Measurements from ENCODE around the gene GSTA5.

DNA sequence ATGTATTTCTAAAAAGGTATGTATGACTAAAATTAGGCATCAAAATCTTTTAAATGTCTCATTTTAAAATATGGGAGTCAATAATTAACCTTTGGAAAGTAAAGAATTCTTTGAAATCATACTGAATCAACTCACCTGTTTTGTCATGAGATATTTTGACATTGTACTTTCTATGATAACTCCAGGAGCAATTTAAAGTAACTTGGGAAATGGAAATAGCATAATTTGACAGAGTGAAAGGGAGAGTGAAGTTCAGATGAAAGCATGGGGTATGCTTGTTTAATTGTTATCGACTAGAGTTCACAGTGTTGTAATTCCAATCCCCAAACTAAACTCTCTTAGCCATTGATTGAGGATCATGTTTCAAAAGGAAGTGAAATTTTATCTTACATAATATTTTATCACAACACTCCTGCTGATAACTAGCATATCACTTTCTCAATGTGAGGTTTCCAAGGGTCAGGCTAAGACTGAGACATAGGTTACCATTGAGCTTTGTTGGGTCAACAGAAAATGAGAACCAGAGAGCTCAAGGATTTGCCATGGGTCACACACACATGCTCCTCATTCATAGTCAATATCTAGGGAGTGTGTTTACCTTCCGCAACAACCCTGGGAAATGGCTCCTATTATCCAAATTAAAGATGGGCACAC lies 39.3 kb downstream of the GSTA5 start:
- no peak for TF ChIP-seq POLR2A (IDR thresholded peaks at IDR 0.05; ENCODE audit: low read length)
- no peak for TF ChIP-seq FOXS1 (CRISPR knock-in tag; IDR thresholded peaks at IDR 0.05)
- TF ChIP-seq, protein P1, sequence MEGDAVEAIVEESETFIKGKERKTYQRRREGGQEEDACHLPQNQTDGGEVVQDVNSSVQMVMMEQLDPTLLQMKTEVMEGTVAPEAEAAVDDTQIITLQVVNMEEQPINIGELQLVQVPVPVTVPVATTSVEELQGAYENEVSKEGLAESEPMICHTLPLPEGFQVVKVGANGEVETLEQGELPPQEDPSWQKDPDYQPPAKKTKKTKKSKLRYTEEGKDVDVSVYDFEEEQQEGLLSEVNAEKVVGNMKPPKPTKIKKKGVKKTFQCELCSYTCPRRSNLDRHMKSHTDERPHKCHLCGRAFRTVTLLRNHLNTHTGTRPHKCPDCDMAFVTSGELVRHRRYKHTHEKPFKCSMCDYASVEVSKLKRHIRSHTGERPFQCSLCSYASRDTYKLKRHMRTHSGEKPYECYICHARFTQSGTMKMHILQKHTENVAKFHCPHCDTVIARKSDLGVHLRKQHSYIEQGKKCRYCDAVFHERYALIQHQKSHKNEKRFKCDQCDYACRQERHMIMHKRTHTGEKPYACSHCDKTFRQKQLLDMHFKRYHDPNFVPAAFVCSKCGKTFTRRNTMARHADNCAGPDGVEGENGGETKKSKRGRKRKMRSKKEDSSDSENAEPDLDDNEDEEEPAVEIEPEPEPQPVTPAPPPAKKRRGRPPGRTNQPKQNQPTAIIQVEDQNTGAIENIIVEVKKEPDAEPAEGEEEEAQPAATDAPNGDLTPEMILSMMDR (IDR thresholded peaks at IDR 0.05) = no peak
- no peak for TF ChIP-seq CBX2 (IDR thresholded peaks at IDR 0.05; ENCODE audit: borderline replicate concordance, low read depth)
- TF ChIP-seq, protein P2, sequence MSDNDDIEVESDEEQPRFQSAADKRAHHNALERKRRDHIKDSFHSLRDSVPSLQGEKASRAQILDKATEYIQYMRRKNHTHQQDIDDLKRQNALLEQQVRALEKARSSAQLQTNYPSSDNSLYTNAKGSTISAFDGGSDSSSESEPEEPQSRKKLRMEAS (IDR thresholded peaks at IDR 0.05) = no peak
